ENCODE results near the gene SPATS2L. TPM values are rescaled to one million over a fixed set of nuclear protein-coding genes. Genes with fewer than 3 reads are reported as not detected.

SPATS2L gene
- total RNA-seq, 1 donor from 2014 or later = 38.0 TPM

DNA sequence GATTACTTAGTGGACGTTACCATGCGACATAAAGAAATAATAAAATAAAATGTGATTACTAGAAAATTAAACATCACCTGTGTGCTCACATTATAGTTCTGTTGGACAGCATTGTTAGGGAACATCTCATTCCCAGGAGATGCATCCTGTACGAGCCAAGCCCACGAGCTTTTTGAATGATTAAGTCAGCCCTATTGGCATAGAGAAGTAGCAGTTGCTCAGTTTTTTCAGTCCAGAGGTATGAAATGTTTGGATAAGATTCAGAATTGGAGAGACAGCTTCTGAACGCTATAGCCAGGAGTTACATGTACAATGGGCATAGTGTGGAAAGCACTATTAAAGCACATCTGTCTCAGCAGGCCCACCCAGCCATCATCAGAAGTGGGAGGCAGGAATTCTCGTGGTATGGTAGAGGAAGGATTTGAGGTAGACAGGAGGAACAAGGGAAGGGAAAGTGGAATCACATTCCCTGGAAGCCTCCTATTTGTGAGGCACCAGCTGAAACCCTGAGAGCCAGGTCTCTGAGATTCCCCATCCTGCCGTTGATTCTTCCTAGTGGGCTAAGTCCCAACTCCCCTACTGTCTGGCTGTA lies 8.6 kb downstream of the SPATS2L start:
- peaks cover 24% of the 10 kb centered on the region for H3K4me1 Mint-ChIP-seq (ENCODE audit: low read depth)

DNA sequence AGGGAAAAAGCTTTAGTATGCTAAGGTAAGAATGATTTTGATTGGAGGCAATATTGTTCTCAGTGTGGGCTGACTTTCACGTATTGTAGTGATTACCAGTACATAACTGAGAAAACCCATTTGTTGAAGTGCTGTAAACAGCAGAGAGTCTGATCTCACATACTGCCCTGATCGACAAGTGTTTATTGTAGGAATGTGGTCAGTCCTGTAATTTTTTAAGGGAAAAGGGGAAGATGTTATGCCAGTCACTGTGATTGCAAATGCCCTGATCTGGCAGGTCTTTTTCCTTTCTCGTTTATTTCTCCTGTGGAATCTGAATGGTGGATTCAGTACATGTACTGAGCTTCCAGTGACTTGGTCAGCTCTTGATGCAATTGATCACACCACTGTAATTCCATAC lies 11.5 kb downstream of the SPATS2L start:
- intact Hi-C loops (cut with micrococcal nuclease) = no loop called here
- Mint-ChIP-seq H3K4me1 (ENCODE audit: low read depth) (peaks cover 28% of the 10 kb centered on the region), H3K27me3 (ENCODE audit: insufficient read depth) (peaks cover 4% of the 10 kb centered on the region), H3K9me3 (no peaks in the 10 kb centered on the region), H3K4me3 (no peak overlapping the region), H3K27ac (no peak overlapping the region), H3K36me3 (ENCODE audit: low read depth) (no peaks in the 10 kb centered on the region)
- no peak for DNase-seq (ENCODE audit: low spot score)

More for the DNA sequence above, 8.6 kb downstream of the SPATS2L start:
- intact Hi-C loops (cut with micrococcal nuclease) = no loop called here
- no peak for DNase-seq (ENCODE audit: low spot score)
- no peak overlapping the region for H3K4me3 Mint-ChIP-seq
- no peaks in the 10 kb centered on the region for H3K9me3 Mint-ChIP-seq
- peaks cover 4% of the 10 kb centered on the region for H3K36me3 Mint-ChIP-seq (ENCODE audit: low read depth)
- H3K27me3 Mint-ChIP-seq (ENCODE audit: insufficient read depth) = peaks cover 2% of the 10 kb centered on the region
- no peak overlapping the region for H3K27ac Mint-ChIP-seq

DNA sequence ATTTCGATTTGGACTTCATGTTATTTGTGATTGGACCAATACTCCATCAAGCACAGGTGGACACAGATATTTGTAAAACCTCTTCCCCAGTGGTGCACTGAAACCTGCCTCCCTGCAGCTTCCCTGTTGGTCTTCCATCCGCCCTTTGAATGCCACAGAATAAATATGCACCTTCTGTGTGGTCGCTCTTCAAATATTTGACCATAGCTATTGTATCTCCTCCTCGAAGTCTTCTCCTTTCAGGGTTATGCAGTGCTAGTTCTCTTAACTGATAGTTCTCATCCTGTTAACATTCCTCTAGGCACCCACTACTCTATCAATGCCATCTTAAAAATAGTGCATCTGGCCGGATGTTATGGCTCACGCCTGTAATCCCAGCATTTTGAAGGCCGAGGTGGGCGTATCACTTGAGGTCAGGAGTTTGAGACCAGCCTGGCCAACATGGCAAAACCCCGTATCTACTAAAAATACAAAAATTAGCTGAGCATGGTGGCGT lies 12.5 kb downstream of the SPATS2L start:
- no peak for DNase-seq (ENCODE audit: low spot score)
- intact Hi-C loops (cut with micrococcal nuclease) = no loop called here
- H3K4me1 Mint-ChIP-seq (ENCODE audit: low read depth) = peaks cover 28% of the 10 kb centered on the region

DNA sequence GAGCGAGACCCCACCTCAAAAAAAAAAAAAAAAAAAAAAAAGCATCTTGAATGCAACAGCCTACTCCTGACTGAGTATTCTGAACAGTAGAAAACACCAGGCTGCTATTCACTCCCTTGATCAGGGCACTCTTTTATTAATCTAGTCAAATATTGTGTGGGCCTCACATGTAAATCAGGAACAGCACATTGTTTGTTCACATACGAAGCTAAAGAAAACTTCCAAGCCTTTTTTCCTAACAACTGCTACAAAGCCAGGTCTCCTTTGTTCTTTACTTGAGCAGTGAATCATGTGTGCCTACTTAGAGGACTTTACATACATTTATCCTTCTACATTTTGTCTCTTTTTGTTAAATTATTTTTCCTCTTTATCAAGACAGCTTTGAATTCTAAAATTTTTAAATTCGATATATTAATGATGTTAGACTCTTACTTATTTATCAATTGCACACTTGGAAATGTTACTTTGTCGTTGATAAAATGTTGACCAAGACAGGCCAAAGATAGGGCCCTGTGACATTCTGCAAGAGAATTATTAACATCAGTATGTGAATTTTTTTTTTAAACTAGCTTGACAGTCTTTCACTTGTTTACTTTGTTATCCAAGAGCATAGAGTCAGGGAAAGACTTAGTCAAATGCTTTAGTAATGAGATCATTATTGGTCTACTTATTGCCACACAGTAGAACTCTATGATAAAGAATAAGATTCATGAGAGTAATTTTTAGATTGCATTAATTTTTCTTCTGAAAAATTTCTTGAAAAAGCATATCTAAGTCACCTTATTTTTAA lies 13.2 kb downstream of the SPATS2L start:
- intact Hi-C loops (cut with micrococcal nuclease) = no loop called here
- Mint-ChIP-seq H3K36me3 (ENCODE audit: low read depth) (no peaks in the 10 kb centered on the region), H3K4me1 (ENCODE audit: low read depth) (peaks cover 28% of the 10 kb centered on the region), H3K27ac (no peak overlapping the region), H3K9me3 (no peaks in the 10 kb centered on the region), H3K27me3 (ENCODE audit: insufficient read depth) (peaks cover 2% of the 10 kb centered on the region), H3K4me3 (no peak overlapping the region)
- DNase-seq (ENCODE audit: low spot score) = no peak

More for the DNA sequence above, 12.5 kb downstream of the SPATS2L start:
- no peak overlapping the region for H3K4me3 Mint-ChIP-seq
- peaks cover 2% of the 10 kb centered on the region for H3K27me3 Mint-ChIP-seq (ENCODE audit: insufficient read depth)
- no peaks in the 10 kb centered on the region for H3K36me3 Mint-ChIP-seq (ENCODE audit: low read depth)
- H3K9me3 Mint-ChIP-seq = no peaks in the 10 kb centered on the region
- no peak overlapping the region for H3K27ac Mint-ChIP-seq

DNA sequence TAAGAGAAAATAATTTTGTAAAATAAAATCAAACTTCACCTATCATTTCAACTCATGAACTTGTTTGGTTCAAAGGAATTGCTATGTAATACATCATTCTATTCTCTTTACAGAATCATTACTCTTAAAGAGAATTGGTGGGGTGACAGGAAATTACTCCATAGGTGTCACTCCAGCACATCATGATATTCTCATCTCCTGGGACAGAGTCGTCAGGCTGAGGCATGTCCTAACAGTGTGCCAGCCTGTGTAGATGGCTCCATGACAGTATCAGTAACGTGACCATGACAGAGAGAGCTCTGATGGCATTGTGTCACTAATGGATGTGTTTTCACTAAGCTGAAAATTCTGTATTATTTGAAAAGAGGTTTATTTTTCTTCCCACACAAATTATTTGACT lies 13.9 kb downstream of the SPATS2L start:
- Mint-ChIP-seq H3K4me3 (no peak overlapping the region), H3K27me3 (ENCODE audit: insufficient read depth) (peaks cover 2% of the 10 kb centered on the region), H3K36me3 (ENCODE audit: low read depth) (no peaks in the 10 kb centered on the region), H3K27ac (no peak overlapping the region), H3K9me3 (no peaks in the 10 kb centered on the region), H3K4me1 (ENCODE audit: low read depth) (peaks cover 28% of the 10 kb centered on the region)
- no peak for DNase-seq (ENCODE audit: low spot score)
- intact Hi-C loops (cut with micrococcal nuclease) = no loop called here

DNA sequence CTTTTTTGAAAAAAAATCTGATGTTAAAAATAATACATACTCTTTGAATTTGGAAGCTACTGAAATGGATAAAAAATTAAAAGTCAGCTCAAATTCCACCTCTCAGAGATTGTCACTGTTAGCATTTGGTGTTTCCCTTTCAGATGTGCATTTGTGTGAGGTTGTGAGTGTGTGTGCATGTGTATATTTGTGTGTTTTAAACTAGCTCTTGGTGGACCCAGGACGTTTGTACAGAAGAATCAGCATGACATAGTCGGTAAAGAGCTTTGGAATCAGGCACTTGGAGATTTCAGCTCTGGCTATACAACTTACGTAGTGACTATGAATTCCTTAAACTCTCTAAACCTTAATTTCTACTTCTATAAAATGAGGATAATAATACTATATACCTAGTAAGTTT lies 14.5 kb downstream of the SPATS2L start:
- DNase-seq (ENCODE audit: low spot score) = no peak
- no peaks in the 10 kb centered on the region for H3K36me3 Mint-ChIP-seq (ENCODE audit: low read depth)
- H3K27me3 Mint-ChIP-seq (ENCODE audit: insufficient read depth) = peaks cover 2% of the 10 kb centered on the region
- no peak overlapping the region for H3K27ac Mint-ChIP-seq
- no peak overlapping the region for H3K4me3 Mint-ChIP-seq
- H3K9me3 Mint-ChIP-seq = no peaks in the 10 kb centered on the region
- intact Hi-C loops (cut with micrococcal nuclease) = no loop called here
- H3K4me1 Mint-ChIP-seq (ENCODE audit: low read depth) = peaks cover 24% of the 10 kb centered on the region

DNA sequence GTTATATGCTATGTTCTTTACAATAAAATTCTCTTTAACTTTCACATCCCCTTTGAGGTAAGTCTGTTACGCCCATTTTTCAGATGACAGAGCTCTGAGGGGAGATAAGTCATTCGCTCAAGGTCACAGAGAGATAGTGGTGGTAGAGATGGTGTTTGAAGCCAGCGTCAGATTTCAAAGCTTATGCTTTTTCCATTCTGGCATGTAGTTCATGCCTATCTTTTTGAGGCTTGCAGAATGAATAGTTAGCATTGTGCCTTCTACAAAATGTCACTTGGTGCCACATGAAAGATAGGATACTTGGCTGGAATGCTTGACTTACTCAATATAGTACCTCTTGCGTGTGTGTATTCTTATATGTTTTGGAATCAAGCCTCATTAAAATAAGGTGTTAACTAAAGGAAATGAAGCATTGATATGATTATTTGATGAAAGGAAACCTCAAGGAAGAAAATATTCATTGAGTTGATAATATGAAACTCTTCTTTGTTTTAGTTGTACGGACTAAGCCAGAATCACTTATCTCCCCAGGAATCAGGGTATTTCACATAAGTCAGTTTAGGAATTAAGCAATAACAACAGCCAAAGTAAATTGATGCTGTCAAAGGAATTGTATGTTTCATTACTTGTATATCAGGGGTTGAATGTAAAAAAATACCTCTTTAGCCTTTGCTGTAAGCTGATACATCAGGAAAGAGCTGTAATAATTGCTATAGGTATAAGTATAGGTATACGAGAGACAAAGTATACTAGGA lies 15.5 kb downstream of the SPATS2L start:
- peaks cover 2% of the 10 kb centered on the region for H3K27me3 Mint-ChIP-seq (ENCODE audit: insufficient read depth)
- no peaks in the 10 kb centered on the region for H3K9me3 Mint-ChIP-seq
- no peak overlapping the region for H3K4me3 Mint-ChIP-seq
- H3K27ac Mint-ChIP-seq = no peak overlapping the region
- no peak for DNase-seq (ENCODE audit: low spot score)
- intact Hi-C loops (cut with micrococcal nuclease) = no loop called here
- no peaks in the 10 kb centered on the region for H3K36me3 Mint-ChIP-seq (ENCODE audit: low read depth)
- H3K4me1 Mint-ChIP-seq (ENCODE audit: low read depth) = peaks cover 15% of the 10 kb centered on the region

DNA sequence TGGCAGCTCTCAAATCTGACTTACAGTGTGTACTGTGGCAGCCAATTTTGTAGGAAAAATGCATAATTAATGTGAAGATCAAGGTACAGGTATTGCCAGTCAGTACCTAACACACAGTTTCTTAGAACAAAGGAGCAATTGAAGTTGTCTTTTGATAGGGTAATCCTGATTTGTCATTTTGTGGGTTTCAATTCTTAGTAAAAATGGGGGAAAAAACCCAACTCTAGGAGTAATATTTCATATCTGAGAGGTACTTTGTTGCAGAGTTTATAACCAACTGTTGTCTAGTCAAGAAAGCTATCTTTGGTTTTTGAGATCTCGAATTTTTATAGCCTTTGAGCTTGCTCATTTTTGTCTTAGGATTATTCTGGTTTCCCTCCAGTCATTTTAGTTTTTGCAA lies 16.1 kb downstream of the SPATS2L start:
- Mint-ChIP-seq H3K27ac (no peak overlapping the region), H3K36me3 (ENCODE audit: low read depth) (no peaks in the 10 kb centered on the region), H3K4me1 (ENCODE audit: low read depth) (peaks cover 13% of the 10 kb centered on the region), H3K4me3 (no peak overlapping the region), H3K27me3 (ENCODE audit: insufficient read depth) (peaks cover 2% of the 10 kb centered on the region), H3K9me3 (no peaks in the 10 kb centered on the region)
- intact Hi-C loops (cut with micrococcal nuclease) = no loop called here
- DNase-seq (ENCODE audit: low spot score) = no peak

DNA sequence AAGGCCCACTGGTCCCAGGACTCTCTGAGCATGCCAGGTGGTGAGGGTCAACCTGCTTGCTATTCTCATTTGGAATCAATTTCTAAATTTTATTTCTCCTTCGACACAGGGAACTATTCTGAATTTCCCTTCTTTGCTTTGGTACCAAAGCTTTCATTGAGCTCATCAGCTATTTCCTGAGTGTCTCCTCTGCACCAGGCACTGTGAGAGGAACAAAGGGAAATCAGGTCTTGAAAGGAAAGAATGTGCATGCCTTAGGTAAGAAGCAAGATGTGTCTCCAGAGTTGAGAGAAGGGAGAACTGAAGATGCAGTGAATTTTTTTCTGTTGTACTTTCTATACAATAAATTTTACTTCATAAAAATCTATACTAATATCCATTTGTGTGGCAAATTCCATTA lies 17.9 kb downstream of the SPATS2L start:
- no peak overlapping the region for H3K4me3 Mint-ChIP-seq
- H3K36me3 Mint-ChIP-seq (ENCODE audit: low read depth) = no peaks in the 10 kb centered on the region
- peaks cover 13% of the 10 kb centered on the region for H3K4me1 Mint-ChIP-seq (ENCODE audit: low read depth)
- intact Hi-C loops (cut with micrococcal nuclease) = no loop called here
- DNase-seq (ENCODE audit: low spot score) = no peak
- no peak overlapping the region for H3K27ac Mint-ChIP-seq
- H3K27me3 Mint-ChIP-seq (ENCODE audit: insufficient read depth) = peaks cover 2% of the 10 kb centered on the region
- no peaks in the 10 kb centered on the region for H3K9me3 Mint-ChIP-seq

DNA sequence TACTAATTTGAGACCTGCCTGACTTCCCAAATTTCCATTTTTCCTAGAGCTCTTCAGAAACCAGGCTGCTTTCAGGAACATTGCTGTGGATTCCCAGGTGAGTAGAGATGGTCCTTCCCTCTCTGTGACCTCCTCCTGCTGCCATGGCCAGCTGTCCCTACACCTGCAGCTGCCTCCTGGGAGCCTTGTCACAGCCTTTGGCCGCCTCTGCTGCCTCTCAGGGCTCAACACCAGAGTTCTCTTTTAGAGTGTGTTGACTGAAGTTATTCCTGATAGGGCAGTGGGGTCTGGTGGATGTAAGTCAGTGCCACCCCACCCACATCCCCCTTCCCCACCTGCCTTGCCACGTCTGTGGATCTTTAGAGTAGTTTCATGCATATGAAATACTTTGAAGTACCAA lies 22.9 kb downstream of the SPATS2L start:
- Mint-ChIP-seq H3K4me1 (ENCODE audit: low read depth) (no peaks in the 10 kb centered on the region), H3K27me3 (ENCODE audit: insufficient read depth) (no peaks in the 10 kb centered on the region), H3K4me3 (no peak overlapping the region), H3K9me3 (no peaks in the 10 kb centered on the region), H3K27ac (no peak overlapping the region), H3K36me3 (ENCODE audit: low read depth) (peaks cover 5% of the 10 kb centered on the region)
- no peak for DNase-seq (ENCODE audit: low spot score)
- intact Hi-C loops (cut with micrococcal nuclease) = no loop called here

DNA sequence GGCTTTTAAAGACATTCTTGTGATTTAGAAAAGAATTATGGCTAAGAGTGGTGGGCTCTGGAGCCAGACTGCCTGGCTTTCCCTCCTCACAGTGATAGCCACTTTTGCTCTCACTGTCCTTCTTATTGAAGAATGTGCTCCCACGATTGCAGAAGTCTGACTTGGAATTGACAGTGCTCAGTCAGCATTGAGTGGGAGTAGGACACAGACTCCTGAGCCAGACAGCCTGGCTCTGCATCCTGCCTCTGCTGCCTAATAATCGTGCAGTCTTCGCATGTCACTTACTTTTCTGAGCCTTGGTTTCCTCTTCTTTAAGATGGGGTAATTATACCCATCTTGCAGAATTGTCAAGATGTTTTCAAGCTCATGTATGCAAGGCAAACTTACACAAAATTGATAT lies 23.3 kb downstream of the SPATS2L start:
- Mint-ChIP-seq H3K27ac (no peak overlapping the region), H3K4me3 (no peak overlapping the region), H3K4me1 (ENCODE audit: low read depth) (no peaks in the 10 kb centered on the region), H3K36me3 (ENCODE audit: low read depth) (peaks cover 5% of the 10 kb centered on the region), H3K27me3 (ENCODE audit: insufficient read depth) (no peaks in the 10 kb centered on the region), H3K9me3 (no peaks in the 10 kb centered on the region)
- DNase-seq (ENCODE audit: low spot score) = no peak
- intact Hi-C loops (cut with micrococcal nuclease) = no loop called here

DNA sequence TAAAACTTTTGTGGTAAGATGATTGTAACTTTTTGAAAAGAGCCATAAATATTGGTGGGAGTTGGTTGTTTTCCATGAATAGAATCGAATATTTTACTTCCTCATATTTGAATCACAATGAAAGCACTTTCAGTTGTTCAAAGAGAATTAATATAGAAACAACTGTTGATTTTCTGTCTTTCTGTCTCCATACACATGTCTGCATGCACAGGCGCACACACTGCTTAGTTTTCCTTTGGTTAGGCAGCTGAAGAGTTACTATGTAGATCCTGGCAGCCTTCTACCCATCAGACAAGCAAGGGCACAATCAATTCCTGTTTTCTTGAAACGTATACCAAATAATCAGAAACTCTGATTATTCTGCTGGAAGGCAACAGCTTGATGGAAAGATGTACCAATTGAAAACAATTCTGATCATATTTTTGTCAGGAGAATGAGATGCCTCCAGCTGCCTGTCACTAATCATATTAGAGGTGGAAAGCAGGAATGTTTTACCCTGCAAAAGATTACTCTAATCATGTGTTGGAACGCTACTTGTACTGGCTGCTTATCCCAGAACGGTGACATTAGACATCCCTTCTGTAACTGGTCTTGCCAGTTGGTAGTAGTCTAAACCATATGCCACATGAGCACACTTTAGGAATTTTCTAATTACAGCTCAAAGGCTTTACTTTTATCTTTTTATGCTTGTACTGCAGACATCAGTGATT lies 24.0 kb downstream of the SPATS2L start:
- Mint-ChIP-seq H3K4me1 (ENCODE audit: low read depth) (no peaks in the 10 kb centered on the region), H3K9me3 (no peaks in the 10 kb centered on the region), H3K4me3 (no peak overlapping the region), H3K27ac (no peak overlapping the region), H3K36me3 (ENCODE audit: low read depth) (peaks cover 5% of the 10 kb centered on the region), H3K27me3 (ENCODE audit: insufficient read depth) (no peaks in the 10 kb centered on the region)
- DNase-seq (ENCODE audit: low spot score) = no peak
- intact Hi-C loops (cut with micrococcal nuclease) = no loop called here

DNA sequence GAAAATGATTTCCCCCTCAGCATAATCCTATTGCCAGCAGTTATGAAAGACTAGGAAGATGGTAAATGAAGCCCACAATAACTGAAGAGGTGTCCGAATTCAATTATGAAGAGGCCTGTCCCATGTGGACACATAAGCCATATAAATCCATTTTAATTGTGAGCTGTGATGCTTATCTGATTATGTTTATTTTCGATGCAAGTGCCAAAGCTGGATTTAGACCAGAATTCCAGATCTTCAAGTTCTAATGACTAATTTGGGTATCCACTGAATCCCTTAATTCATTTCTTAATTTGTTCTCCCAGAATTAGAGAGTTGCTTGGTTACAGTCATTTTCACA lies 24.5 kb downstream of the SPATS2L start:
- intact Hi-C loops (cut with micrococcal nuclease) = no loop called here
- no peaks in the 10 kb centered on the region for H3K4me1 Mint-ChIP-seq (ENCODE audit: low read depth)
- no peak overlapping the region for H3K27ac Mint-ChIP-seq
- no peaks in the 10 kb centered on the region for H3K27me3 Mint-ChIP-seq (ENCODE audit: insufficient read depth)
- no peaks in the 10 kb centered on the region for H3K9me3 Mint-ChIP-seq
- no peak for DNase-seq (ENCODE audit: low spot score)
- no peak overlapping the region for H3K4me3 Mint-ChIP-seq
- H3K36me3 Mint-ChIP-seq (ENCODE audit: low read depth) = peaks cover 5% of the 10 kb centered on the region
